ENCODE data around the gene EVA1C.
"Not testable (repeated sequence)": the region's sequence is repeated elsewhere in the genome, so short reads cannot be mapped to it uniquely, and the experiment has no call there.

The EVA1C gene, protein sequence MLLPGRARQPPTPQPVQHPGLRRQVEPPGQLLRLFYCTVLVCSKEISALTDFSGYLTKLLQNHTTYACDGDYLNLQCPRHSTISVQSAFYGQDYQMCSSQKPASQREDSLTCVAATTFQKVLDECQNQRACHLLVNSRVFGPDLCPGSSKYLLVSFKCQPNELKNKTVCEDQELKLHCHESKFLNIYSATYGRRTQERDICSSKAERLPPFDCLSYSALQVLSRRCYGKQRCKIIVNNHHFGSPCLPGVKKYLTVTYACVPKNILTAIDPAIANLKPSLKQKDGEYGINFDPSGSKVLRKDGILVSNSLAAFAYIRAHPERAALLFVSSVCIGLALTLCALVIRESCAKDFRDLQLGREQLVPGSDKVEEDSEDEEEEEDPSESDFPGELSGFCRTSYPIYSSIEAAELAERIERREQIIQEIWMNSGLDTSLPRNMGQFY

DNA sequence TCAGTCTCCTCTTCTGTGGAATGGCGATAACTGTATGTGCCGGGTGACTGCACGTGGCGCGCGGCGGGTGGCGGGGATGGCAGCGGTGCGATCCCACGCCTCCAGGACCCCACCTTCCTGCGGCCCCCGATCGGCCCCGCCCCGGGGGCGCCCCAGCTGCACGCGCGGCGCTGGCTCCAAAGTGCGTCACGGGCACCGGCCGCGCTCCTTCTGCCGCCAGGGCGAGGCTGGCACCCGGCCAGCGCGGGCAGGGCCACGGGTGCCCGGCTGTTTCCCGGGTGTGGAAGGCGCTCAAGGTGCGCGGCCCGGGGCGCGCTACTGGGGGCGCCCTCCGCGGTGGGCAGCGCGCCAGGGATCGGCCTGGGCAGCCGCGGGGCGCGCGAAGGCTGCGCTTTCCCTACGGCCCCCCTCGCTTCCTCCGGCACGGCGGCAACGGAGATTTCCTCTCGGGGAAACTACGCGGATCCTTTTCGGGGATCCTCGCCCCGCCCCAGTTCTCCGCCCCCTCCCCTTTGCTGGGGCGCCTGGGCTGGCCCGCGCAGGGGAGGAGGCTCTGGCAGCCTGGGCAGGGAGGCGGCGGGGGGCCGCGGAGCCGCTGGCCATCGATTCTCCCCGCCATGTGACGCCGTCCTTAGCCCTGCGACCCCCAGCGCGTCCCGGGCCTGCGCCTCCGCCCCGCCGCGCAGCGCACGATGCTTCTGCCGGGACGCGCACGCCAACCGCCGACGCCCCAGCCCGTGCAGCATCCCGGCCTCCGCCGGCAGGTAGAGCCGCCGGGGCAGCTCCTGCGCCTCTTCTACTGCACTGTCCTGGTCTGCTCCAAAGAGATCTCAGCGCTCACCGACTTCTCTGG, at the start of gene EVA1C:
EVA1C (plus strand) TSS at position 545 of the 853 bp plus-strand sequence; CDS start at position 693, 148 bp downstream.
- peak; percentile 57 for DNase-seq

DNA sequence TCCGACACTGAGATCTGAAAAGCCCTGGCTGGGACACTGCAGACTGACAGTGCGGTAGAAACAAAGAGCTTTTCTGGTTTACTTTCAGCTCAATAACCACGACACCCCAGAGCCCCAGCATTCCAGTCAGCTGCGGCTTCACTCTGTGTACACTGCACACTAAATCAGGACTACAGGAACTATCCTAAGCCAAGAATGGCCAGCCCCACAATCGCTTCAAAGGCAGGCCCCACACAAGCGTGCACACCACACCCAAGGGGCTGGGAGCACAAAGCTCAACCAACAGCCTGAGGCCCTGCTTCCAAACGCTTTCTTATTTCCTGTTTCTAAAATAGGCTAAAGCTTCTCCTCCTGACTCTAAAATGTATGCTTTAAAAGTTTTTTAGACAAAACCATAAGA, 48.1 kb upstream of the EVA1C start:
- no peak for DNase-seq

DNA sequence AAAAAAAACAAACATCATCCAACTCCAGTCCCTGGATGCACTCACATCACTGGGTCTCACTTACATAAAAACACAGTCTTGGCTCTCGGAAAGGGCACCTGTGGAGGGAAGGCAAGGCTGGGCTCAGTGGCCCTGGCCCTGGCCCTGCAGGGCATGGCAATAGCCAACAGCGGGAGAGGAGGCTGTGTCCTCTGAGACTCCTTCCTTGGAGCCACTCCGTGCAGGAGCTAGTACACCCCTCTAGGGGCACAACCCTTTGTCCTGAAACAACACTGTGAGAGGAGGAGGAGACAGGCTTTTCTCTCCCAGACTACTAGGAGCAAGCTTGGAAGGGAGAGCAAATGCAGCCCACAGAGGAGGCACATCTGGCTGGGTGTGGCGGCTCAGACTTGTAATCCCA, 47.7 kb upstream of the EVA1C start:
- no peak for DNase-seq

DNA sequence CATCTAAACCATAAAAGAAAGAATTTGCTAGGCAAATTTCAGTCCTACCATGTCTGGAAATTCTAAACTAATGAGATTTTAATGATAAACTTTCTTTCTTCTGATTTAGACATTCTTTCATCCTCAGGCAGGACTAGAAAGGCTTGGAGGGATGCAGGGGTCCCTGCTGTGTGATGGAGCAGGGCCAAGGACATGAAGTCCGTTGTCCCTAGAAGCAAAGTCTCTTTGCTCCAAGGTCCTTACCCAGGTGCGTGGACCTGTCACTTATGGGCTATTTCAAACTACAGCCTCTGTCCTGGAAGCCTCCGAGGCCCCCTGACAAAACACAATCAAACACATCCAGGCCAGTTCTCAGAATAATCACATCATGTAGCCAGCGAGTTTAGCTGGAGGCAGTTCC, 46.3 kb upstream of the EVA1C start:
- no peak for DNase-seq

DNA sequence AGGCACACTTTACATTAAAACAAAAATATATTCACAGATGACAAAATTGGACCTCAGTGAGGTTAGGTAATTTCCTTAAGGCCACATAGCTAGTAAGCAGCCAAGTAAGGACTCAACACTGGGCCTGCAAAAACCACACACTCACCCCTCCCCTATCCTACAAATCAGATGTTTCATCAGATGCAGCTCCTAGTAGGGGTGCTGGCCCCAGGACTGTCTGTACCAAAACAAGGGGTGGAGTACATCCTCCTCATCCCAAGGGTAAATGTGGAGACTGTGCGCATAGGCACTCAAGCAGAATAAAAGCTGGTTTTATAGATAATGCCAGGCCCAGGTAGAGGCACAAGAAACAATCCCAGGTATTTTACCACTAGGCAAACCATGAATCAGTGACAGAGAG, 45.3 kb upstream of the EVA1C start:
- no peak for DNase-seq

DNA sequence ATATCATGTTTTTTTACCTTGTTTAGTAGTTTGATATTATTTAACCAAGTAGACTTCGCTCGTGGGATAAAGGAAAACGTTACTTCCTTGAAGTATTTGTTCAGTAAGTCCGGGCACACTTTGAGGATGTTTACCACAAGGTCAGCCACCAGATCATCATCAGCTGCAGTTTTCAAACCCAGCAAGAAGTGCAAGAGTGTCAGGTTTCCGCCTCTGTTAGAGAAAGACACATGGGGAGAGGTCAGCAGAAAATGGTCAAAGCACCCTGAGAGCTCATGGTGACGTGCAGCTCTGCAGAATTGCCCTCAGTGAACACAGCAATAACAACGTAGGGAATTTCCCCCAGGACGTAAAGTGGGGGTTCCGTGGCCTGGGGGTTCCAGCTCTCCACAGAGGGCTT, 44.1 kb upstream of the EVA1C start:
- no peak for DNase-seq

DNA sequence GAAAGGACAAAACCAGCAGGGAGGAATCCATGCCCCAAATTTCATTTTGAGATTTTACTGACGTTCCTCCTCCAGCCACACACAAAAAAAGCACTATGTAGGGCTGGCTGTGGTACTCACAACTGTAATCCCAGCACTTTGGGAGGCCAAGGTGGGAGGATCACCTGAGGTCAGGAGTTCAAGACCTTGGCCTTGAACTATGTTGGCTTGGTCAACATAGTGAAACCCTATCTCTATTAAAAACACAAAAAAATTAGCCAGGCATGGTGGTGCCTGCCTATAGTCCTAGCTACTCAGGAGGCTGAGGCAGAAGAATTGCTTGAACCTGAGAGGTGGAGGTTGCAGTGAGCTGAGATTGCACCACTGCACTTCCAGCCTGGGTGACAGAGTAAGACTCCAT, 43.5 kb upstream of the EVA1C start:
- DNase-seq, result not testable (repeated sequence)

DNA sequence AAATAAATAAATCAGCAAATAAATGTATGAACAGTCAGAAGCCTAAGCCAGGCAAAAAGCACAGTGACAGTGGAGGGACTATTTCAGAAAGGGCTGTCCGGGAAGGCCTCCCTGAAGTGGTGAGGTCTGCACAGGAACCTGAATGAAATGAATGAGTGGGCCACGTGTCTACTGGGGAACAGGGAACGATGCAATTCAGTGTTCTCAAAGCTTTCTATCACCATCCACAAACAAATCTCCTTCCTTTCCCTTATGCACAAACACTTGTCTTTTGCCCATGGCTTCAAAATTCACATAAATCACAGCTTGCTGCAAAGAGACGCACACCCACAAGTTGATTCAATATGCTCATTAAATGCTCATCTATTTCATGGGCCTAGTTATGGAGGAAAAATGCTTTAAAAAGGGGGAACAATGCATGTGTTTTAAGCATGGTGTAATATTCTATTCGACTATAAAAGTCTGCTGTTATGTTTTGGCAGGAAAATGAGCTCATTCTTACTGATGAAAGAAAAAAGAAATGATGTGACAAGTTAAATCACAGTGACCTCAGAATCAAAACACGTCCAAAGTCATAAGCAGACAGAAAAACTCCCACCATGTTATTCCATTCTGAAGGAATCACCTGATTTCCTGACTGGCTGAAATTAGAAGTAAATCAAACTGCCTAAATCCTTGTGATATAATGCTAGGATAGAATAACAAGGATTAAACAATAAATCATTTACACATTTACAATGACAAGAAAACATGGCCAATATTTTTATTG, 41.3 kb upstream of the EVA1C start:
- no peak for DNase-seq

DNA sequence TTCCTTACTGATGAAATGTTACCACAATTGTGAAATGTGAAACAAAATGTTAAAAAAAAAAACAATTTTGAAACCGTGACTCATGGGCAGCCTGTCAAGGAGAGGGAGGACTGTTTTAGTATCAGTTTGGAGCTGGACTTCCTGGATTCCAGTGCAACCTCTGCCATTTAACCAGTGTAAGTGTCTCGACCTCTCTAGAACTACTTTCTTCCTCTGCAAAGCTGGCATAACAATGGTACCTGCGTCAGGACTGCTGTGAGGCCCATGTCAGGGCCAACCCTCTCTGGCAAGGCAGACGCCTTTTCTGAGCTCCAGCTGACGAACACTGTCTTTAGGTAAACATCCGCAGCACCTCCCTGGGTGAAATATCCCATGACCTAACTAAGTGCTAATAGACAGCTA, 40.6 kb upstream of the EVA1C start:
- DNase-seq, result peak; percentile 62

DNA sequence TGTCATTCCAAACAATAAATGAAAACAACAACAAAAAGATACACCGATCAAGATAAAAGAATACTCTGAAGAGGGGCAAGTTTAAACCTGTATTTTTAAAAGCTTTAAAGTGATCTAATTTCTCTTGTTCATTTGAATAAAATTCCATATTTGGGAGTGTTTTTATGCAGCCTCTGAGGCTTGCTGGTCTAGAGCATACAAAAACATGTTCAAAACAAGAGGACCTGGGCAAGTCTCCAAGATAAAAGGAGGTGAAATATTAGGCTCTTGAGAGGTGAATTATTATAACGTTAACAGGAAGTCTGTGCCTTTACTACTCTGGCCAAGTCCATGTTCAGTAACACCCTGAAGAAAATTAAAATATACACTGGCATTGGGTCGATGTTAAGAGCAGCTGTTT, 39.8 kb upstream of the EVA1C start:
- peak; percentile 20 for DNase-seq

DNA sequence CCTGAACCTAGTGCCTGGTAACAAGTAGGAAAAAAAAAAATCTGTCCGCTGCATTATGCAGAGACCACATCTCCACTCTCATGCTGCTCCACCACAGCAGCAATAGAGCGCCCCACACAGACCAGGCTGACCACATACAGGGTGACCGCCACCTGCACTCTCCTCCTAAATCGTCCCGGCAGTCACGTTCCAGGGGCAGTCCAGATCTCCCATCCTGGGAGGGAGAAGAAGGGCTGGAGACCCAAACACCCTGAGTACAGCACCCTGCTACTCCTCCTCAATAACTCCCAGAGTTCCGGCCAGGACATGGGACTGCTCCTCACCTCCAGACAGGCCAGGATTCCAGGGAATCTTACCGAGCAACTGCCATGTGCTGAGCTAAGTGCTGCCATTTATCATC, 35.0 kb upstream of the EVA1C start:
- no peak for DNase-seq

DNA sequence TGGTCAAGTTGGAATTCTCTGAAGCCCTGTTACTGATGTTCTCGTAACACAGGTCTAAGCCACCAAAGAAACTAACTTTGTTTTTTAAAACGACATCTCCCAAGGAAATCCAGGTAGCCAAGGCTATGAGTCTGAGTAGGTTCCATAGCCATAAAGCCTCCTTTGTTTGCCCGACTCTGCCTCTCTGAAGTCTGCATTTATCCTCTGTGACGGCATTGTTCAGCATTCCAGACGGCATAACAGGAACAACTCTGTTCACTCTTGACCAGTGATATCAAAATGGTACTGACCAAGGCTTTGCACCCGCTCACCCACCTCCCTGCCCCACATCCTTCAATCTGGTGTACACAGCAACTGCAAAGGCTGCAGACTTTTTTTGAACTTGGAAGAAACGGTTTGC, 34.5 kb upstream of the EVA1C start:
- no peak for DNase-seq

DNA sequence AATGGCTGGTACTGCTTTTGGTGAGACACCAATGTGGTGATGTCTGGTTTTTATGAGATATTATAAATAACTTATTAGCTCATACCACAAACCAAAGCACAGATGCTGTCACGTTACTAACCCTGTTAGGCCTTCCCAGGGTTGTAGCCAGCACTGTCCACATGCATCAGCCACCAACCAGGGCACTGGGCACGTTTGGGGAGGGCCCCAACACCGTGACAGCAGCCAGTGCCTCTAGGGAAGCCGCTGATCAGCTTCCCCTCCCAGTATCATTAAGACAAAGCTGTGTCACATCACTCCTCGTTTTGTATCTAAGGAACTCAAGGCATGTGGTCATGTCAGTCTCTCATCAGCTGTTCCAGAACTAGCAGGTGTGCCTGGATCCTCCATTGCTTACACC, 33.5 kb upstream of the EVA1C start:
- DNase-seq, result no peak

DNA sequence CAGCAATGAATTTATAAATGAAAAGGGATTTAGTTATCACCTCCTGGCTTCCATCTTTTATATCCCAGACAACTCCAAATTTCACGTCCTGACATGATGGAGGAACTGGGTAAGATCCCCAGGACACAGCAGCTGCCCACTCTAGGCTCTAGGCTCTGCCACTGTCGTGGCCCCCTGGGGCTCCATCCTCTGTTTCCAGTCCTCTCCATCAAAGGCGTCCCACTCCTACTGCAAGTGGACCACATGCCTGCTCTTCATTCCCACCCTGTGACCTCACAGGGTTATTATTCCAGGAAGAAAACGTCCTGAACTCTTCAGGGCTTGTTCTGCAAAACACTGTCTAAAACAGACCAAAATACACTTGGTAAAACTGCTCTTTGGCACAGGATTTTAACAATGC, 31.6 kb upstream of the EVA1C start:
- DNase-seq, result no peak

DNA sequence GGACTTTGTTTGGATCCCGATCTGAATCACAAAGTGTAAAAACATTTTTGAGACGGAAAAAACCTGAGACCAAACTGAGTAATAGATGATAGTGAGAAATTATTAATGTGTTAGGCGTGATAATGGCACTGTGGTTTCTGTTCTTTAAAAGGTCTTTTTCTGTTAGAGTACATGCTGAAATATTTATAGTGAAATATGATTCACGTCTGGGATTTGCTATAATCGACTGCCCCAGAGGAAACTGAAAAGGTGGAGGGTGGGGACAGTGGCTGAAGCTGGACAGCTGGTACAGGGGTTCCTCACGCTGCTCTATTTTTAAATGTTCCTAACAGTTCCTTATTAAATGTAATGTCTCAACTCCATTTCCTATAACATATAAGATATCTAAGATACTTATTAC, 30.9 kb upstream of the EVA1C start:
- DNase-seq, result no peak

DNA sequence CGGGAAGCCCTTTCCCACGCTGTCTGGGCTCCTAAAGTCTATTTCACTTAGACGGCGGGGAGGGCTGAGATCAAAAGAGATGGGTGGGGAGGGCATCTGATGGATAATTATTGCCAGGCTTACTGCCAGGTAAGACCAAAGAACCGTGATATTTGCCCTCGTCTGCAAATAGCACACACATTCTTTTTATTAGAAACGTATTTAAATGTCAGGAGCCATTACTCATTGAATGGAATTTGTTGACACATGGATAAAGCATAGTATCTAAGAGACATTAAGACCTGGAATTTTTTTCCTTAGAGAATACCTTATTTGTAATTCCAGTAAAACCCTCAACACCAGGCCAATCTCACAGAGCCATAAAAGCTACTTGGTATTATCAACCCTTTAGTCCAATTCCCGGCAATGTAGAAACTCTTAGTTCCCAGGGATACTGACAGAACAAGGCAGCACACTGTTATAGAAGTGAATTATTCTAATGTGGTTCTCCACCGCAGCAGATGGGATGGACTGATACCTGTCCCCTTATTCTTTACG, 30.3 kb upstream of the EVA1C start:
- DNase-seq, result peak; percentile 77

DNA sequence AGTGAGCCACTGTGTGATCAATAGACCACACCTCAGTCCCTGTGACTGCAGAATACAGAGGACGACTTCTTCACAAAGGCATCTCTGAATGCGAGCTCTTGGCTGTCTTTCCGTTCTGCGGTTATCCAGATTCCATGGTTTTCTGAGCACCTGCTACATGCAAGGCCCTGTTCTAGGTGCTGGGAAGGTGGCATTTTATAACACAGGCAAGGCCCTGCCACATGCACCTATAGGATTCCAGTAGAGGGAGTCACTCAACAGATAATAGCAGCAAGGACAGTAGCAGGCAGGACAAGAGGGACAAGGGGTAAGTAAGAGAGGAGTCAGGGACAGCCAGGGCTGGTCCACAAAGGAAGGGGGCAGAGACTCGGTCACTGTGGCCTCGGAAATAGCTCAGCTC, 28.7 kb upstream of the EVA1C start:
- no peak for DNase-seq

DNA sequence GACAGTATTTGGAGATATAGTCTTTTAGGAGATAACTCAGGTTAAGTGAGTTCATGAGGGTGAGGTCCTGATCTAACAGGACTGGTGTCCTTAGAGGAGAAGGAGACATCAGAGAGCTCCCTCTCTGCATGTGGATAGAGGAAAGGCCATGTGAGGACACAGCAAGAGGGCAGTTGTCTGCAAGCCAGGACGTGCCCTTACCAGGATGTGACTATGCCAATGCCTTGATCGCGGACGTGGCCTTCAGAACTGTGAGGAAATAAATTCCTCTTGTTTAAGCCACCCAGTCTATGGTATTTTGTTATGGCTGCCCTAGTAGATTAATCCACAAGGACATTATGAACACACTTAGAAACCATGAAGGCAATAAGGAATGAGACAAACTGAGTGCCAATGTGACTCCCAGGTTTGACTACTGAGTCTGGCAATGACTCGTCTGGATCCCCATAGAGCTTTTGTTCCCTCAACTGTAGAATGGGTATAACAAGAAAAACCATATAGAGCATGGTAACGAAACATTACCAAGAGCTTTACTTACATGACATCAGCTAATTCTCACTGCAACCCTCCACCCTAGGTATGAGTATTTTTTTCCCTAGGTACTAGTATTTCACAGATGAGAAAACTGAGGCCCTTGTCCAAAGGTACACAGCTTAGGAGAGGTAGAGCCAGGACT, 26.2 kb upstream of the EVA1C start:
- peak; percentile 60 for DNase-seq

DNA sequence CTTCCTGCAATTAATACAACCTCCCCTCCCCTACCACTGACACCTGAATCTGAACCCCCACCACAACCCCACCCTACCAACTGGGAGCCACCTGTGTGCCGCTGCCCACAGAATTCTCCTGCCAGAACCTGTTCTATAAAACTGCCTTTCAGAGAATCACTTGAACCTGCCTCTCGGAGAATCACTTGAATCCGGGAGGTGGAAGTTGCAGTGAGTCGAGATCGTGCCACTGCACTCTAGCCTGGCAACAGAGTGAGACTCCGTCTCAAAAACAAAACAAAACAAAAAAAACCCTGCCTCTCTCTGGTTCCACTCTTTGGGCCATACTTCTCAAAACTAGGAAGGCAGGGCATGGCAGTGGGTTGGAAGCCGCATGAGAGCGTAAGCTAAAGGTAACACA, 25.4 kb upstream of the EVA1C start:
- peak; percentile 66 for DNase-seq

DNA sequence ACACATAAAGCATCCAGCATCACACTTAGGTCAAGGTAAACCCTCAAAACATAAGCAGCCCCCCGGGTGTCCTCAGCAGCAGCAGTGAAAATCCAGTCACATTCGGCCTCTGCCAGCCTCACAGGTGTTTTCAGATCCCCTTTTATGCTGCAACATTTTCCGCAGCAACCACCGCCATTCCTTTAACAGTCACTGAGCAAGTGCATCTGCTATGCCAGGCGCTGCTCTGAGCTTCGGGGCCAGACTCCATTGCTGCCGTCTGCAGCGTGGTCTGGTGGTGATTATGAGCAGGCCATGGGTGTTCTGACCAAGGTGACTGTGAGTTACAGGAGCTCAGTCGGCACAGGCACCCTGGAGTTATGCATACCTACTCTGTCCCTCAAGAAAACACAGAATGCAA, 24.2 kb upstream of the EVA1C start:
- no peak for DNase-seq

DNA sequence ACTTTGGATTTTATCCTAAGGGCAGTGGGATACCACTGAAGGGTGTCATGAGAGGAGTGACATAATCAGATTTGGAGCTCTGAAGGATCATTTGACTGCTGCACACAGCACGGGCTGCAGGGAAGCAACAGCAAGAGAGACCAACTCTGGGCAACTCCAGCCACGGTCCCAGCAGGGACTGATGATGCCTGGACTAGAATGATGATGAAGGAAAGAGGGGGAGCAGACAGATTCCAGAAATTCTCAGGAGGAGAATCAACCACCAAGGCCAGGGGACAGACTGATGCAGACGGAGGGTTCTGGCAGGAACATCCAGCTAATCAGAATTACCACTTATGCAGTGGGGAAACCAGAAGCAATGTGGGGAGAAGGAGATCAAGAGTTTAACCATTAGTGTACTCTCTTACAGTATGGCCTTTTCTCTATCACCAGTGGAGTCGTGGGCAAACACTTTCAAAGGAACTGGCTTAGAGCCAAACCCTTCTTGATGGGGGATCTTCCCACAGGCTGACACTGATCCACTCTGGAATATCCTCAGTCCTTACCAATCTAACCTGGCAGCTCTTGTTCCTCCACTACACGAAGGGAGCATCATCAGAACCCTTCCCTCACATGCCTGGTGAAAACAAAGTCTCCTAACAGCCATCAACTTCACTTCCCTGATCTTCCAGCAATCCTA, 23.0 kb upstream of the EVA1C start:
- DNase-seq, result no peak
